Heart left ventricle (tissue), 16 donors: ENCODE data around the gene FETUB. TPM values are rescaled to one million over a fixed set of nuclear protein-coding genes. Genes with fewer than 3 reads are reported as not detected.

ENCODE experiments used
- ATAC-seq, 4 donors: fragments of 200-7000 bp; cut with Tn5 transposase; one replicate each; pipeline ENCODE4 v1.9.1; 2020 to 2022; ENCODE audit warnings: moderate library complexity in 4 of 4, mild to moderate bottlenecking in 3 of 4, moderate number of reproducible peaks in 1 of 4
- DNase-seq, 5 donors: peaks; one replicate each; pipeline ENCODE4 v3.0.0-alpha.2; 2020
- H3K27ac ChIP-seq, 12 donors: fragments of 200-600 bp; sonication (generic) in 4 of 12; one replicate each; pipeline versions ENCODE4 v1.5.0 to v1.8.0; 2016 to 2022; ENCODE audit warnings: mild to moderate bottlenecking in 2 of 12
- H3K27me3 ChIP-seq, 9 donors: fragments of 200-600 bp; sonication (generic) in 2 of 9; one replicate each; pipeline versions ENCODE4 v1.5.1 to v1.8.0; 2016 to 2022; ENCODE audit warnings: mild to moderate bottlenecking in 3 of 9
- H3K36me3 ChIP-seq, 9 donors: fragments of 200-600 bp; sonication (generic) in 2 of 9; one replicate each; pipeline versions ENCODE4 v1.5.0 to v1.8.0; 2018 to 2022; ENCODE audit warnings: mild to moderate bottlenecking in 2 of 9
- H3K4me1 ChIP-seq, 12 donors: fragments of 200-600 bp; sonication (generic) in 4 of 12; one replicate each; pipeline versions ENCODE4 v1.5.0 to v1.8.0; 2016 to 2022; ENCODE audit warnings: mild to moderate bottlenecking in 3 of 12
- H3K4me3 ChIP-seq, 12 donors: fragments of 200-600 bp; sonication (generic) in 4 of 12; one replicate each; pipeline versions ENCODE4 v1.5.0 to v1.8.0; 2017 to 2022; ENCODE audit warnings: mild to moderate bottlenecking in 9 of 12, moderate library complexity in 4 of 12
- H3K9me3 ChIP-seq, 12 donors: fragments of 200-600 bp; sonication (generic) in 4 of 12; one replicate each; pipeline versions ENCODE4 v1.5.0 to v1.8.0; 2016 to 2022; ENCODE audit warnings: mild to moderate bottlenecking in 1 of 12
- CTCF ChIP-seq, 12 donors: fragments of 200-600 bp; sonication (generic) in 4 of 12; IDR thresholded peaks; one replicate each; pipeline versions ENCODE4 v1.5.0 to v1.8.0; 2018 to 2022; ENCODE audit warnings: antibody characterized with exemption in 12 of 12, mild to moderate bottlenecking in 5 of 12
- POLR2A ChIP-seq, 2 donors: fragments of 450-650 bp; IDR thresholded peaks; one replicate each; pipeline ENCODE4 v1.6.1; 2017; ENCODE audit warnings: antibody characterized with exemption in 2 of 2, mild to moderate bottlenecking in 2 of 2, moderate library complexity in 2 of 2
- WGBS, 4 donors: extraction: QIAGEN DNeasy Blood & Tissue Kit in 2 of 4; methylation state at CpG; one replicate each; pipeline versions ENCODE4 v1.1.5 to v1.1.7; 2013 to 2018; 5-methylcytosine and 5-hydroxymethylcytosine counted together
- intact Hi-C, 10 donors: fragments of 100-400 bp; cut with DNase I; formaldehyde crosslinking; loops; one replicate each; pipeline versions ENCODE4 v1.11.1 to v1.14.2; 2022
- polyA plus RNA-seq, 2 donors: library from polyadenylated mRNA; stranded (reverse); fragments of 200-250 nt; gene quantifications; one replicate each; pipeline ENCODE4 v1.2.3, GENCODE V29; 2013
- total RNA-seq, 9 donors: library from RNA; depleted of rRNA in 2 of 9; stranded (reverse); fragments of >200 nt in 2 of 9; fragmentation: NEBNext Ultra II Directional in 3 of 9; extraction: Animal tissue kit (Norgen Biotek cat#: 25700) in 3 of 9; gene quantifications; one replicate each; pipeline versions ENCODE4 v1.1.0 to v1.2.4, GENCODE V29; 2016 to 2023
- donor health status: ischemic (EF 13 %, LVEDD 7.1; RV severe dilation, severe dysfunction).
- donor health status: healthy with polysubstance abuse.
- donor health status: DM: no; HTN: yes; CAD: no.
- donor health status: DM: no; HTN: no; CAD: no.
- donor health status: ischemic (EF 25% LVEDD 6.9; RV normal size, moderate dysfunction).
- donor health status: ischemic (EF 25% LVEDD 5.7; RV mildly dilated, moderate dysfunction).
- donor health status: healthy.
- donor health status: DM: yes; HTN: yes; CAD: no.
- donor health status: ischemic (EF 35%, LVEDD 5.7; RV mildly dilated, moderate dysfunction).
- donor health status: nonischemic (EF 11% LVEDD 7.7; RV severe dilation, severe dysfunction).
- donor health status: DM: yes; HTN: yes; CAD: no.
- donor health status: PGD.
- donor health status: ischemic (EF 29% LVEDD 5.4; RV normal size, mild dysfunction).
- donor health status: nonischemic (EF 23%, LVEDD 6.1; RV moderate dilation, normal function).

FETUB gene
- total and polyA plus RNA-seq, 11 donors: 0.14 TPM; not detected in 10

- no peaks in the 10 kb centered on the region for H3K36me3 ChIP-seq
- no peaks in the 10 kb centered on the region for H3K27me3 ChIP-seq
- no peak overlapping the region for H3K27ac ChIP-seq
- intact Hi-C loops: no loop called here
- H3K4me1 ChIP-seq: no peaks in the 10 kb centered on the region
- no peak for ATAC-seq
- no peak for DNase-seq
- TF ChIP-seq POLR2A (IDR thresholded peaks at IDR 0.05) (no peak), CTCF (IDR thresholded peaks at IDR 0.05) (no peak)
- no peaks in the 10 kb centered on the region for H3K9me3 ChIP-seq
- no peak overlapping the region for H3K4me3 ChIP-seq
Measured at GRCh38 chr3:186605078-186605477, 35.1 kb upstream of the FETUB start.

- TF ChIP-seq POLR2A (IDR thresholded peaks at IDR 0.05) (no peak), CTCF (IDR thresholded peaks at IDR 0.05) (no peak)
- intact Hi-C loops: no loop called here
- no peak overlapping the region for H3K27ac ChIP-seq
- no peaks in the 10 kb centered on the region for H3K4me1 ChIP-seq
- no peak overlapping the region for H3K4me3 ChIP-seq
- H3K27me3 ChIP-seq: no peaks in the 10 kb centered on the region
- no peaks in the 10 kb centered on the region for H3K9me3 ChIP-seq
- DNase-seq: no peak
- ATAC-seq: no peak
- WGBS, 4 donors: 76 to 78% (median 78%) methylated on average over 5 of the region's 5 CpGs
- H3K36me3 ChIP-seq: no peaks in the 10 kb centered on the region
Measured at GRCh38 chr3:186605561-186606545, 34.3 kb upstream of the FETUB start.

- intact Hi-C loops: no loop called here
- Histone ChIP-seq H3K4me3 (no peak overlapping the region), H3K4me1 (no peaks in the 10 kb centered on the region), H3K27me3 (peaks cover 0 to 12% (median 0%) of the 10 kb centered on the region in 9 donors), H3K27ac (no peak overlapping the region), H3K36me3 (no peaks in the 10 kb centered on the region), H3K9me3 (no peaks in the 10 kb centered on the region)
- no peak for ATAC-seq
- TF ChIP-seq POLR2A (IDR thresholded peaks at IDR 0.05) (no peak), CTCF (IDR thresholded peaks at IDR 0.05) (no peak)
- DNase-seq: no peak
- WGBS, 4 donors: 80 to 87% (median 85%) methylated on average over 2 of the region's 2 CpGs
Measured at GRCh38 chr3:186608624-186609215, 31.5 kb upstream of the FETUB start.

GRCh38 chr3:186609247-186609868, 30.8 kb upstream of the FETUB start:
- intact Hi-C loops: no loop called here
- peak in 2 of 4 donors; percentile 34 to 61 for ATAC-seq

More at GRCh38 chr3:186609247-186609868, 30.8 kb upstream of the FETUB start:
- 84 to 92% (median 90%) methylated on average over 8 of the region's 8 CpGs for WGBS, 4 donors
- Histone ChIP-seq H3K4me3 (no peak overlapping the region), H3K27me3 (peaks cover 0 to 18% (median 0%) of the 10 kb centered on the region in 9 donors), H3K36me3 (no peaks in the 10 kb centered on the region), H3K27ac (no peak overlapping the region), H3K9me3 (no peaks in the 10 kb centered on the region), H3K4me1 (peaks cover 0 to under 1% (median 0%) of the 10 kb centered on the region in 12 donors)
- peak in 6 of 12 donors; percentile 6 to 34 (median 18) for TF ChIP-seq CTCF (IDR thresholded peaks at IDR 0.05)
- TF ChIP-seq POLR2A (IDR thresholded peaks at IDR 0.05): no peak
- no peak for DNase-seq
